Fibroblast of pulmonary artery (primary cell): Measurements from ENCODE around the gene WWOX.

ENCODE experiments used
- DNase-seq: peaks from one replicate; pipeline ENCODE4 v3.0.0-alpha.2; 2010; ENCODE audit warnings: low read depth
- H3K4me3 ChIP-seq: replicated peaks from 2 replicates; pipeline ENCODE4 v1.5.1; 2011; ENCODE audit warnings: low read depth, mild to moderate bottlenecking, control low read depth, low read length, moderate library complexity
- TF ChIP-seq, protein P1 (sequence below): IDR thresholded peaks from 2 replicates; pipeline ENCODE4 v1.5.1; 2011; ENCODE audit warnings: mild to moderate bottlenecking, control low read depth, low read length, inconsistent platforms; ENCODE audit errors: missing control alignments

The WWOX gene

DNA sequence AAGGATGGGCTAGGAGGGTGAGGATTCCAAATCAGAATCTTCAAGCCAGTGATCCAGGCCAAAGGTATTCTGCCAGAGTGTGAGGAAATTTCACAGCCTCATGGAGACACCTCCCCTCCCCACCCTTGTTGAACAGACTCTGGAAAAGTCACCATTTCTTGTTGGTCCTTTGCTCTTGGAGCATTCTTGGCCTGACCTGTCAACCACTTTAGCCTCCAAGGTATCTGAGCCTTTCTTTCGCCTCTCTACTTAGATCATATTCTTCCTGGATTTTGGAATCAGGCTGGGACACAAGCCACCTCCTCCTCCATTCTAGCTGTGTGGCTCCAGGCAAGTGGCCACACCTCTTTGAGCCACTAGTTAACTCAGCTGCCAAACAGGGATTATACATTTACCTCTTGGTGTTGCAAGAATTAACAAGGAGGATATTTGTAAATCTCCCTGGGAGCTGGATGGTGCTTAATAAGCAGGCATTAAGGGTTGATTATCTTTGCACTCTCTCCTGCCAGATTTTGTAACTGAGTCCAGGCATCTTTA lies 193.5 kb downstream of the WWOX start:
- no peak overlapping the region for H3K4me3 ChIP-seq
- TF ChIP-seq, protein P1, sequence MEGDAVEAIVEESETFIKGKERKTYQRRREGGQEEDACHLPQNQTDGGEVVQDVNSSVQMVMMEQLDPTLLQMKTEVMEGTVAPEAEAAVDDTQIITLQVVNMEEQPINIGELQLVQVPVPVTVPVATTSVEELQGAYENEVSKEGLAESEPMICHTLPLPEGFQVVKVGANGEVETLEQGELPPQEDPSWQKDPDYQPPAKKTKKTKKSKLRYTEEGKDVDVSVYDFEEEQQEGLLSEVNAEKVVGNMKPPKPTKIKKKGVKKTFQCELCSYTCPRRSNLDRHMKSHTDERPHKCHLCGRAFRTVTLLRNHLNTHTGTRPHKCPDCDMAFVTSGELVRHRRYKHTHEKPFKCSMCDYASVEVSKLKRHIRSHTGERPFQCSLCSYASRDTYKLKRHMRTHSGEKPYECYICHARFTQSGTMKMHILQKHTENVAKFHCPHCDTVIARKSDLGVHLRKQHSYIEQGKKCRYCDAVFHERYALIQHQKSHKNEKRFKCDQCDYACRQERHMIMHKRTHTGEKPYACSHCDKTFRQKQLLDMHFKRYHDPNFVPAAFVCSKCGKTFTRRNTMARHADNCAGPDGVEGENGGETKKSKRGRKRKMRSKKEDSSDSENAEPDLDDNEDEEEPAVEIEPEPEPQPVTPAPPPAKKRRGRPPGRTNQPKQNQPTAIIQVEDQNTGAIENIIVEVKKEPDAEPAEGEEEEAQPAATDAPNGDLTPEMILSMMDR = no peak
- no peak for DNase-seq

DNA sequence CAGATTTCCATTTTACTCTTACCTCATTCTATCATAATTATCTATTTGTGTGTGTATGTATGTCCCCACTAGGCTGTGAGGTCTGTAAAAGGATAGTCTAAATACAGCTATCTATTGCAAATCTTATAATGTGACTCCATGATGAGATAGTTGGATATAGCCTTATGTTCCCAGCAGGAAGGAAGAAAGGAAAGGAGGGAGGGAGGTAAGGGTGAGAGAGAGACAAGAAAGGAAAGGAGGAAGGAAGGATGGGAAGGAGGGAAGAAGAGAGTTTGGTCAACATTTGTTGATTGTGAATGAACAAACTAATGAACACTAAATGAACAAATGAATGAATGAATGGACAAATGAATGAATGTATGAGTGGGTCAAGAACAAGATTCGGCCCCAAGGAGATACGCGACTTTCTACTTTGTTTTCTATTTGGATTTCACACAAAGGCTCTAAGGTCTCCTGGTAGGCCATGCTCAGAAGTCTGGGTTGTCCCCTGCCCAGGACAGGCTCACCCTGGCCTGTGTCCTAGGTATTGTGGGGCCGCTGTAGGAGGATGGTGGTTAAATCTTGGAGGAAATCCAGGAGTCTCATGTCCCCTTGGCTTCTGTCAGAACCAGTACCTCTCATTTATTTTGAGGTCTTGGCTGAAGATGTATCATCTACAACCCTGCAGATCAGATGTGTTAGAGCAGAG lies 195.2 kb downstream of the WWOX start:
- TF ChIP-seq, protein P1 = no peak

DNA sequence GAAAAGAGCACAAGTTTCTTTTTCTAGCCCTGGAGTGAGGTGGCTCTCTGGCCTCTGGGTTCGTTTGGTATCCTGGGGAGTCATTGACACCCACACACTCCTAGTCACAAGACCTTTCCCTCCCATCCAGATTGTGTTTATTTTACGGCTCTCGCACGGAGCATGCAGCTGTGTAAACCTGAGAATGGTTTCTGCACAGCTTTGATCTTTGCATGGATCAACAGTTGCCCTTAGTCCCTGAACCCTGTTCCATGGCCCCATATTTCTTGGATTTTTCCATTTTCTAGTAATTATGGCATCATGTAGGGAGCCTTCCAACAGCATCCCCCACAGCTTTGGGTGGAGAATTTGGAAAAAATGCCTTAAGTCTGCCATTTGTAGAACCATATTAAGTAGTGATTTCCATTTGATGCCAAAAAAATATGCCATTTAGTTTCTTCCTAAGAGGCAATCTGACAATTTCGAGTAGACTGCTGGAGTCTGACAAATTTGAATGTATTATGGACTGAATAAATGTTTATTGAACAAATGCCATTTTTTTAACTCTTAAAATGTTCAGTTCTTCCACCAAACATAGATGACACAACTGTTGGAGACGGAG lies 197.7 kb downstream of the WWOX start:
- no peak for DNase-seq
- TF ChIP-seq, protein P1 = no peak
- no peak overlapping the region for H3K4me3 ChIP-seq

More for the DNA sequence above, 195.2 kb downstream of the WWOX start:
- no peak overlapping the region for H3K4me3 ChIP-seq
- no peak for DNase-seq

DNA sequence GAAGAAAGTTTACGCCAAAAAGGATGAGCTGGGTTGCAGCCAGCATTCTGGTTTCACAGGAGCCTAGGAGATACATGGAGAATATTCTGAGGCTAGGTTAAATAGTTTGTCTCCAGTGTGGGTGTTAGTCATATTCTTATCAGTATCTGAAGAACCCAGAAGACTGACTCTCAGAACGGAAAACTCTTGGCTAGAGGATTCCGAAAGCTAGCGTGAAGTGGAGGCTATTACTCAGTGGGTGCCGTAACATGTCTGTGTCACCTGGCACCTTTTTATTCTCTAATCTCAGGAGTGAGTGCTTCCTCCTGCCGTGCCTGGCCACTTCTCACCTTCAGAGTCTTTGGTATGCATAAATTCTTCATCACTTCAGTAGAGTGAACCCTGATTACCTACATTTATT lies 199.5 kb downstream of the WWOX start:
- DNase-seq = no peak
- TF ChIP-seq, protein P1 = no peak
- no peak overlapping the region for H3K4me3 ChIP-seq

DNA sequence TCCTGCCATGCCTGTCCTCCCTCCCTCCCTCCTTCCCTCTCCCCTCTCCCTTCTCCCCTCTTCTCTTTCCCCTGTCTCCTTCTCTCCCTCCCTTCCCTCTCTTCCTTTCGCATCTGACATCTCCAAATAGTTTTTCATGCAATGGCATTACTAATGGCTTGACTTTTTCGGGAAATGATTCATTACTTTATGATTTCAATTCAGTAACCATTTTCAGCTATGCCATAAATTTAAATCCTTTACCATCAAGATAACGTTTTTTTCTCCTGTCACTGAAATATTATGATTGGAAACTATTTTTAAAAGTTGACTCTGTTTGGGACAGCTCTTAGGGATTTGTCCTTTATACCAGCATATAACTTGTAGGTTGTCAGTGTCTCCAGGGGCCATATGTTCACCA lies 201.0 kb downstream of the WWOX start:
- TF ChIP-seq, protein P1 = no peak
- H3K4me3 ChIP-seq = no peak overlapping the region
- no peak for DNase-seq

DNA sequence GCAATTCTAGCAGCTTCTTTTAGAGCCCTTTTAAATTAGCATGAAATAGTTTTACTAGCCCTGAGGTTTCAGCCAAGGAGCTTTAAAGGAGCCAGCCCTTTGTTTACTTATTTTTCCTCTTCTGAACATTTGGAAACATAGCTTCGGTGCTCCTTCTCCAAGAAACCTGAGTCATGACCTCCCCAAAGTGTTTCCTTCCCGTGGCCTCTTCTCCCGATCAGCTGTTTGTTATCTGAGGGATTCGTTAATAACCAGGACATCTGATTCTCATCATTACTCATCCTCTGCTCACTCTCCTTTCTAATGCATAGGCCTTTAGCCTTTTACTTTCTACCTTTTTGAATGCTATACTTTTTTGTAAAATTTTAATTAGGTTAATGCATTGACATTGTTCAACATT lies 204.5 kb downstream of the WWOX start:
- no peak for DNase-seq
- TF ChIP-seq, protein P1 = no peak
- H3K4me3 ChIP-seq = no peak overlapping the region
